Measurements from ENCODE around the gene UGGT2. TPM values are rescaled to one million over a fixed set of nuclear protein-coding genes. Genes with fewer than 3 reads are reported as not detected.
A peak's percentile ranks its signal among the peaks of the same experiment; 100 is the strongest.

UGGT2 gene, protein sequence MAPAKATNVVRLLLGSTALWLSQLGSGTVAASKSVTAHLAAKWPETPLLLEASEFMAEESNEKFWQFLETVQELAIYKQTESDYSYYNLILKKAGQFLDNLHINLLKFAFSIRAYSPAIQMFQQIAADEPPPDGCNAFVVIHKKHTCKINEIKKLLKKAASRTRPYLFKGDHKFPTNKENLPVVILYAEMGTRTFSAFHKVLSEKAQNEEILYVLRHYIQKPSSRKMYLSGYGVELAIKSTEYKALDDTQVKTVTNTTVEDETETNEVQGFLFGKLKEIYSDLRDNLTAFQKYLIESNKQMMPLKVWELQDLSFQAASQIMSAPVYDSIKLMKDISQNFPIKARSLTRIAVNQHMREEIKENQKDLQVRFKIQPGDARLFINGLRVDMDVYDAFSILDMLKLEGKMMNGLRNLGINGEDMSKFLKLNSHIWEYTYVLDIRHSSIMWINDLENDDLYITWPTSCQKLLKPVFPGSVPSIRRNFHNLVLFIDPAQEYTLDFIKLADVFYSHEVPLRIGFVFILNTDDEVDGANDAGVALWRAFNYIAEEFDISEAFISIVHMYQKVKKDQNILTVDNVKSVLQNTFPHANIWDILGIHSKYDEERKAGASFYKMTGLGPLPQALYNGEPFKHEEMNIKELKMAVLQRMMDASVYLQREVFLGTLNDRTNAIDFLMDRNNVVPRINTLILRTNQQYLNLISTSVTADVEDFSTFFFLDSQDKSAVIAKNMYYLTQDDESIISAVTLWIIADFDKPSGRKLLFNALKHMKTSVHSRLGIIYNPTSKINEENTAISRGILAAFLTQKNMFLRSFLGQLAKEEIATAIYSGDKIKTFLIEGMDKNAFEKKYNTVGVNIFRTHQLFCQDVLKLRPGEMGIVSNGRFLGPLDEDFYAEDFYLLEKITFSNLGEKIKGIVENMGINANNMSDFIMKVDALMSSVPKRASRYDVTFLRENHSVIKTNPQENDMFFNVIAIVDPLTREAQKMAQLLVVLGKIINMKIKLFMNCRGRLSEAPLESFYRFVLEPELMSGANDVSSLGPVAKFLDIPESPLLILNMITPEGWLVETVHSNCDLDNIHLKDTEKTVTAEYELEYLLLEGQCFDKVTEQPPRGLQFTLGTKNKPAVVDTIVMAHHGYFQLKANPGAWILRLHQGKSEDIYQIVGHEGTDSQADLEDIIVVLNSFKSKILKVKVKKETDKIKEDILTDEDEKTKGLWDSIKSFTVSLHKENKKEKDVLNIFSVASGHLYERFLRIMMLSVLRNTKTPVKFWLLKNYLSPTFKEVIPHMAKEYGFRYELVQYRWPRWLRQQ (N-terminal part only)
- total RNA-seq = 7.3 TPM

DNA sequence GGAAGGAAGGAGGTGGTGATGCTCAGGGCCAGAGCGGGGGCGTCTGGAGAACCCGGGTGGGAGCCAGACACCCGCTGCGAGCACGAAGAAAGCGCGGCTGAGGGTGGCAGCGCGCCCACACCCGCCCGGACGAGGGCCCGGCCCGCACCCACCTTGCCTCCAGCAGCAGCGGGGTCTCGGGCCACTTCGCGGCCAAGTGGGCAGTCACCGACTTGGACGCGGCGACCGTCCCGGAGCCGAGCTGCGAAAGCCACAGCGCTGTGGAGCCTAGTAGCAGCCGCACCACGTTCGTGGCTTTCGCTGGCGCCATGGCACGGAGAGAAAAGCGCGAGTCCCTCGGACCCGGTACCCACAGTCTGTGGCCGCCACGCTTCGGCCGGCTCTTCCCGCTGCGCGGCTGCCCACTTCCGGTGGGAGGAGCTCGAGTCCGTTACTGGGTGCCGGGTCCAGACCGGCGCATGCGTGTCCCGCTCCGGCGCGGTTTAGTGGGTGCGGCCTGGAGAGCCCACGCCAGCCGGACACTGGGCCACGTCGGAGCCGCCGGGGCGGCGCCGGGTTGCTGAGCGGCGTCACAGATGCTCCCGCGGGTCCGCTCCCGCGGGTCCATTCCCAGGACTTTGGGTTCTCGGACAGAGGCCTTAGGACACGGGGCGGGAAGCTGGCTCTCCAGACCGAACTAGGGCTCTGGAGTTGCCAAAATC is at the start of gene UGGT2:
UGGT2 (minus strand) TSS at position 399 of the 701 bp plus-strand sequence; CDS start at position 310, 89 bp downstream.
- DNase-seq (ENCODE audit: low spot score) = peak; percentile 96
- peak; percentile 99 for ATAC-seq

DNA sequence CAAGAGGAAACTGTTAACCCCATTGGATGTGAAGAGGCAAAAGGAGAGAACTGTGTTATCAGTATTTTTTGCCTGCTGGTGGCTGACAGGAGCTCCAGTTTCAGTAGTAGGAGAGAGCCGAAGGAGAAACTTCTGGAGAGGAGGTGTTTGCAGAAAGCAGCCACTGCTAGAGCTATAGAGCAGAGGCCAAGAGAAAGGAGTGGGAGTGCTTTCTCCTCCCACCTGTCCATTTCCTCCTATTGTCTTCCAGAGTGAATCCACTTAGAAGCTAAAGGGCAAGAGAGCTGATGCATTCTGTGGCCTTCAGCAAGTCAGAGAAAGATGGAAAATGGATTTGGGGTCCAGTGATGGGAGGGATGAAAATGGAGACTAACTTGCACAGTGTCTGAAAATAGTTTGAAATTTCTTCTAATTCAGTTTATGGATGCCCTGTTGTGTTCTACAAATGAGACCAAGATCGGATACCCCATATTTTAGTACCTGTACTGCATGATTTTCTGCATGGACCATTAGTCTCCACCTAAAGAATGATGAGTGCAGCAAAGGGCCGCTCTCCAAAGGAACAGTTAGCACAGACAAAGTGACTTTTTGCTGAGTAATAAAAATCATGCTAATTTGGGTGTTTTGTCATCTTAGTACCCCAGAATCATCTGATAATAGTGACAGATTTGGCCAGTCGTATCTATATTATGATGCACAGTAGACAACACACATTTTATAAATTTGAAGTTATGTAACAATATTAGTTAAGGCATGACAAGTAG is 47.4 kb upstream of the UGGT2 start:
- DNase-seq (ENCODE audit: low spot score) = no peak
- no peak for ATAC-seq

DNA sequence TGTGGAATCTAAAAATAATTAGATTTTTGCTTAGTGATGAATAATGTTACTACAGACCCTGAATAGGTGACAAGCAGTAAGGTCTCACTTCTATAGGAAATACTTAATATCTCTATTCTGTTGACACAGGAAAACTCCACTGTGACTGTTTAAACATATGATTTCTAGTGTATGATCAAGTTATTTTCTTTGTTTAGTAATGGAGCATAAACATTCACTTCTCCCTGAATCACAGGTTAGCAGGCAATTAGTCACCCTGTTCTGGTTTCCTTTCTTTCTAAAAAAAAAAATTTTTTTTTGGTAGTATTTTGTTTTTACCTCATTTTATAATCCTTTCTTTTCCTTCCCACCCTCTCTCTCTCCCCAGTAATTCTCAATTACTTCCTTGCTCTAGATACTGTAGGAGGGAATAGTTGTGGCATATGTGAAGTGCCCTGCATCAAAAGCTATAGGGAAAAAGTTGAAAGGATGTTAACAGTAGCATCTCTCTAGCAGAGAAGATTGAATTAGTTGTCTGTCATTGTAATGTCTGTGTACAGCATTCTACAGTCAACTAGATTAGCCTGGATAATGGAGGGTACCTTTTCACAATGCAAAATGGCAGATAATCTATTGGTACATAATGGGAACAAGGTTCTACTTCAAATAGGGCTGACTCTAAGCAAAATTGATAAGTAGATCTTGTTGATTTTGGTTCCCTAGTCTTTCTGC is 40.2 kb upstream of the UGGT2 start:
- ATAC-seq = no peak
- DNase-seq (ENCODE audit: low spot score) = no peak

DNA sequence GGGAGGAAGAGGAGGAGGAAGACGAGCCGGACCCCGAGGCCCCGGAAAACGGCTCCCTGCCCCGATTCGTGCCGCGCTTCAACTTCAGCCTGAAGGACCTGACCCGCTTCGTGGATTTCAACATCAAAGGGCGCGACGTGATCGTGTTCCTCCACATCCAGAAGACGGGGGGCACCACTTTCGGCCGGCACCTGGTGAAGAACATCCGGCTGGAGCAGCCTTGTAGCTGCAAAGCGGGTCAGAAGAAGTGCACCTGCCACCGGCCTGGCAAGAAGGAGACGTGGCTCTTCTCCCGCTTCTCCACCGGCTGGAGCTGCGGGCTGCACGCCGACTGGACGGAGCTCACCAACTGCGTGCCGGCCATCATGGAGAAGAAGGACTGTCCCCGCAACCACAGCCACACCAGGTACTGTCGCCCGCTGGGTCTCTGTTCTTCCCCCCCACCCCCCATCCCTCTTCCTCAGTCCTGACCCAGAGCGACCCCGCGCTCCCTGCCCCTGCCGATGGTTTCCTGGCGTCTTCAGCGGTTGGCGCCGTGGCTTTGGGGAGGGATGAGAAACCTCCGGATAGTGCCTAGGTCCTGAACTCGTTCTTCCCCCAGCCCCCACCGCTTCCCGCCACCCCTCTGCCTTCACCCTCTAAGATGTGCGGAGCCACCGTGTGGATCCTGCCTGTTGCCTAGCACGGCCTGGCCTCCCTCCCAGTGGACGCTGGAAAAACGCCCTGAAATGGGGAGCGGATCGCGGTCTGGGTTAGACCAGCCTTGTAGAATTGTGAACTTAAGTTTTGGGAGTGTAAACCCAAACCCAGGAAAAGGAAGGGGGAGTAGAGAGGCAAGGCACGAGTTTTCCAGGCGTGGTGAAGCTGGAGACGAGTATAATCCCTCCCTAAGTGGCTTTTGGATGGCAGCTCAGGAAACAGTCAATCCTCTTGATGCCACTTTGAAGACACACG is 38.2 kb upstream of the UGGT2 start:
- ATAC-seq (peak; percentile 41), DNase-seq (ENCODE audit: low spot score) (peak; percentile 44)

DNA sequence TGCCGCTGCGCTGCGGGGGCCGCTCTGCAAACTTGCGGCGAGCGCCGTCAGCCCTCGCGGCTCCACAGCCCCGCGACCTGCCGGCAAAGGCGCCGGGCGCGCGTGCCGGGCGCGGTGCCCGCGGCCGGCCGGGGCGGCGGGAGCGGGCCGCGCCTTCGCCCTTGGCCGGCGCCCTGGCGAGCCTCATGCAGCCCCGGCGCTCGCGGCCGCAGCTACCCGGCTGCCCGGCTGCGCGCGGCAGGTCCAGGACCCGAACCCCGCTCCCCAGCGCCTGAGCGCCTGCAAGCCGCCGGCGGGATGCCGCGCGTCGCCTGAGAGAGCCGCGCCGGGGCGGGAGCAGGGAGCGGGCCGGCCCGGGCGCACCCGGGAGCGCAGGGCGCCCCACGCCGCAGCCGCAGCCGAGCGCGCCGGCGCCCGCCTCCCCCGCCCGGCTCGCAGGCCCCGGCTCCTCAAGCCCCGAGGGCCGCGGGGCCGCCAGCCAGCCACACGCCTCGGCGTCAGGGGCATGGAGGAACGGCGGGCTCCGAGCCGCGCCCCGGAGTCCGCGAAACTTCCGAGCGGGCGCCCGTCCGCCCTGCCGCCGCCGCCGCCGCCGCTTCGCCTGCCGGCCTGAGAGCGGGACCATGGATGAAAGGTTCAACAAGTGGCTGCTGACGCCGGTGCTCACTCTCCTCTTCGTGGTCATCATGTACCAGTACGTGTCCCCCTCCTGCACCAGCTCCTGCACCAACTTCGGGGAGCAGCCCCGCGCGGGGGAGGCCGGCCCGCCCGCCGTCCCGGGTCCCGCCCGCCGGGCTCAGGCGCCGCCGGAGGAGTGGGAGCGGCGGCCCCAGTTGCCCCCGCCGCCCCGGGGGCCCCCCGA is 37.3 kb upstream of the UGGT2 start:
- ATAC-seq (peak; percentile 75), DNase-seq (ENCODE audit: low spot score) (peak; percentile 43)

DNA sequence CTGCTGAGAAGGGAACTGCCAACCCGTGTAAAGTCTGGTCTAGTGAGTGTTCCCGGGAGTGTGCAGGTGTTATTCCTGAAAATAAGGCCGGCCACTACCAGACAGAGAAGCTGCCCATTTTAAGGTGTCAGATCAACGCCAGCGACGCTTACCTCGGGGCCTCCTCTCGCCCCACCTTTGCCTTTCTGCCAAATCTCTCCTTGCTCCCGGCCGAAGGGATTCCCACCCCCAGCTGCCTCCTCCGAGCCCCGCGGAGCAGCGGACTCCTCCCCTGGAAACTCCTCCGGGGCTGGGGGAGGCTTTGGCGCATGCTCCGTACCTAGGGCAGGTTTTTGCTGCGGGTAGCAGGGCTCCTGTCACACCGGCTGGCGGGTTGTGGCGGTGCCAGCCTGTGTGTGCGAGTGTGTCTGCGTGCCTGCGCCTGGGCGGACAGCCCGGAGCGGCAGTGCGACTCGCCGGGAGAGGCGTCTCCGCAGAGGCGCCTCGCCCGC is 36.6 kb upstream of the UGGT2 start, which contains the start of gene HS6ST3:
HS6ST3 (plus strand) TSS at position 359 of the 491 bp plus-strand sequence.
- peak; percentile 52 for DNase-seq (ENCODE audit: low spot score)

DNA sequence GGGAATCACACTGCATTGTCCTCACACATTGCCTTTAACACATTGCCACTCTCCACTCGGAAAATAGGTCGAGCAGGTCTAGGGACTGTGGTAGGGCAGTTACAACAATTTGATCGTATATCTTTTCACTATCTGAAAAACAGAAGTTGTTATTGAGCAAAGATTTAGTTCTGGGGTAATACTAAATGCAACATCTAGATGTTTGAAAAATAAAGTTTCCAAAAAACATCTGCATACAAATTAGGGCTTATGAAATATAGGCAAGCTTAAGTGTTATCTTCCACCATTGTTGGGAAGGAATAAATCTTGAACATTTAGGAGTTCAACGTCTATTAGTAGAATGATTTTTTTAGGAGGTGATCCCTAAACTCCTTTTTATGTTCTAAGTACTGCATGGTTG is 35.9 kb upstream of the UGGT2 start:
- ATAC-seq (no peak), DNase-seq (ENCODE audit: low spot score) (no peak)

More for the DNA sequence above, 36.6 kb upstream of the UGGT2 start, which contains the start of gene HS6ST3:
- peak; percentile 89 for ATAC-seq

DNA sequence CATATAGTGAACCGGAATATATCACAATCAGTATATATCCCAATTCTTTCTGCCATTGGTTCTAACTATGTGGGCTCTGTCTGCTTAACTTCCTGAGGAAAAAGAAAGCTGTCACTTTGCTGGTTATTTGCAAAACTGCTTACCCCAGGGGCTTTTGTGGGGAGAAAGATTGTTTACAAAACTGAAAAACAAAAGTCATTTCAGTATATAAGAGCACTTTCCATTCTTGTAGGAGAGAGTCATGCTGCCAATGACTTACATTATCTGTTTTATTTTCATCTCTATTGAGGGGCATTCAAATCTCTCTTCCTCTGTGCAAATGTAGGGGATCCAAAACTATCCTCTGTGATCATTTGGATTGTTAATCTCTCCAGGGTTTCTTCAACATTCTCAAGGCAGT is 33.5 kb upstream of the UGGT2 start:
- no peak for DNase-seq (ENCODE audit: low spot score)
- no peak for ATAC-seq

DNA sequence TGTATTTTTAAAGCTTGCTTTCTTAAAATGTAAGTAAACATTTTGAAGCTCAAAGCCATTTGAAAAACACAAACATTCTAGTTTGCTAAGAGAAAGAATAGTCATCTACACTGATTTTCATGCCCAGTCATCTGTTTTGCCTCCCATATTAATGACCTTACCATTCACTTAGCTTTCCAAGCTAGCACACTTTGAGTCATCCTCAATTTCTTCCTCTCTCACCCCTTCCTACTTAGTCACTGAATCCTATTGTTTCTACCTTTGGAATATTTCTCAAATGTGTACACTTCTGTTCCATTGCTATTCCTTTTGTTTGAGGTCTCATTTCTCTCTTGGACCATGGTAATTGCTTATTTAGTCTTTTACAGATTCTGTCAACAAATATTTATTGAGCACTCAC is 29.4 kb upstream of the UGGT2 start:
- ATAC-seq (no peak), DNase-seq (ENCODE audit: low spot score) (no peak)

DNA sequence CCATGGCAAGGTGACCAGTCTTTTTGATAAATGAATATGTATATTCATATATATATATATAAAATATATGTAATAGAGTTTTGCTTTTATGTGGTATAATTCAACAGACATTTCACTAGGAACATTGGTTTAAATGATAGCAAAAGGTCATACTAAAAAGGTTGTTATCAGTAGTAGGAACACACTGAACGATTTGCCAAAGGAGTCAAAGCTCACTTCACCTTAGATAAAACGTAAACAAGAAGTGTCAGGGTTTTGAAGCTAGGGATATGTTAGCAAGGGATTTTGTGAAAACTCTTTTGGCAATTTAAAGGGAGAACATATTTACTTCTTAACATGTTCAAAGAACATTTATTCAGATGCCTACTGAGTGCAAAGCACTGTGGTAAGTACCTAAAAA is 28.7 kb upstream of the UGGT2 start:
- DNase-seq (ENCODE audit: low spot score) (no peak), ATAC-seq (peak; percentile 80)

DNA sequence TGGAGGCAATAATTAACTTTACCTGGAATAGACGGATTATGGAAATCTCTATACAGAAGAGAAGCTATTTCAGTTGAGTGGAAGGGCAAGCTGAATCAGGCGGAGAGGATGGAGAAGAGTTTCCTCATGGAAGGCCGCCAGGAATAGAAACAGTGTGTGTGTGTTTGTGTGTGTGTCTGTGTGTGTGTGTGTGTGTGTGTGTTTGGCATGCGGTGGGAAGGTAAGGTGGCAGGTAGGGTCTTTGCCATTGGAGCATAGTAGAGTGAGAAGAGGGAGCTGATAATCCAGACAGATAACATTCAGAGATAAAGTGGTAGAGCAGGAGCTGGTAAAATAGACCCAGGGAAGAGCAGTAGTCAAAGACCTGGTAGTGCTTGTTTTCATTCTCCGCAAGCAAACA is 27.5 kb upstream of the UGGT2 start:
- no peak for ATAC-seq

DNA sequence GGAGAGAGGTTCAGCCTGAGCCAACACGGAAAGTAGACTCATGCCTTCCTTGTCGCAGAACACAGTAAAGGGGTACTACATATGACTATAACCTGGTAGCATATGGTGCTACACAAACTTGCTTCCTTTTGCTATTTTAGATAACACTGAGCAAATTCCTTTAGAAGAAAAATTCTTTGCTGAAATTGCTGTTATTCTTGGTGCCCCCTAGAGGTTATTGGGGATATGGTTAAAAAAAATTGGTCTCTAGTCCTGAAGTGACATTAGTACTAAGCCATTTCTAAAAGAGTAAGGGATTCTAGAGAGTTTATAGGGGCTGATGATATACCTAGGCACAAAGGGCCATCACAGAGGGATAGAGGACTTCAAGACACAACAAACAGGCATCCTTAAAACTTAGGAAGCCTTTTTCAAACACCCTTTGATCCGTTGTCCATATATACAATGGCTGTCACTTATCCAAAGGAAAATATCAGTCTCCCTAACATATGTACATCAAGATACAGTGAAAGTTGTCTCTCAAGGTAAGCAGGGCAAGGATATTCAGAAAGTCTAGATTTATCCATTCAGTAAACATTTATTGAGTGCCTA is 22.8 kb upstream of the UGGT2 start:
- ATAC-seq (peak; percentile 60), DNase-seq (ENCODE audit: low spot score) (no peak)

More for the DNA sequence above, 27.5 kb upstream of the UGGT2 start:
- no peak for DNase-seq (ENCODE audit: low spot score)

DNA sequence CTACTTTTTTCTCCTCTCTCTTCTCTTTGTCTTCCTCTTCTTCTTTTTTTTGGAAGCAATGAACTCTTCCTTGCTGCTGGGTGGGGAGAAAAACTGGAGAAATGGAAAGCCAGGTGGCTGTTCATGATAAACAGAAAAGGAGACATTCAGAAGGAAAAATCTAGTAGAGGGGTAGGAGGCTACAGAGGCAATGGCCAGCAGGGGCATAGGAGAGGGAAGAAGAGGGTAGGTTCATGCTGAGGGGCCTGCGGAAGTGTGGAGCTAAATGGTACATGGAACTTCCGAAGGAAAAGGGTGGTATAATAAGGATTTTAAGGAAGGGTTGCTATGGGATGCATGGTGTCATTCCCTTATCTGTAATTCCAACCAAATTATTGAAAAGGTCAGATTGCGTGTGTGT is 19.2 kb upstream of the UGGT2 start:
- no peak for ATAC-seq
- no peak for DNase-seq (ENCODE audit: low spot score)

DNA sequence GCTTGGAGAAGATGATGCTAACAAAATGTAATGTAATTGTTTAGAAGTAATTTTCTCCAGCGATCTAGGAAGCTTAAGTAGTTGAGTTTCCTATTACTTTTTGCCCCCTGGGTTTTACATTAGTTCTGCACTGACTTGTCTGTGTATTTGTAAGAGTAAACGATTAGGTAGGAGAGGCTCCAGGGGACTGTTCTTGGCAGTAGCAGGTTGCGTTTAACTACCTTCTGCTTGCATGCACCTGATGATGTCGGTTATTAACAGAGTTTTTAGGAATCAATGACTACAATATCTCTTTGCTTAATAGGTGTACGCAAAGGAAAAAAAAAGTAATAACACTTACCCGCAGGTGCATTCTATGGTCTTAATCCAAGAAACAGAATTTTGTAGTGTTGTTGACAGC is 18.3 kb upstream of the UGGT2 start:
- ATAC-seq = no peak
- DNase-seq (ENCODE audit: low spot score) = no peak

DNA sequence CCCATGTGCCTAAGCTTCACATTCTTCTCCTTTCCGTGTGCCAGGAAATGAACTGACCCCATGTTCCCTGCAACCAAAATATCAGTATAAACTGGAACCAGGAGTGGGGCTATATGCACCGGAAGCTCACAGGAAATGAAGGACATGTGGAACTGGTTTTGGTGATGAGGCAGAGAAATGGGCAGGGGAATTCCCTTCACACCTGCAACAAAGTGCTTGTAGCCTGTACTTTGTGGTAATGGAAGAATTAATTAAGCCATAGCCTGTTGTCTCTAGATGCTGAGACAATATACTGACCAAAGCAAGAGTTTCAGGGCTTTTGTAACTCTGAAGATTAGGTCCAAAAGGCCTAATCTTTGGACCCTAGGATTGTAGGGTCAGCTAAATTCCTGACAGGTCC is 15.5 kb upstream of the UGGT2 start:
- no peak for DNase-seq (ENCODE audit: low spot score)
- no peak for ATAC-seq

DNA sequence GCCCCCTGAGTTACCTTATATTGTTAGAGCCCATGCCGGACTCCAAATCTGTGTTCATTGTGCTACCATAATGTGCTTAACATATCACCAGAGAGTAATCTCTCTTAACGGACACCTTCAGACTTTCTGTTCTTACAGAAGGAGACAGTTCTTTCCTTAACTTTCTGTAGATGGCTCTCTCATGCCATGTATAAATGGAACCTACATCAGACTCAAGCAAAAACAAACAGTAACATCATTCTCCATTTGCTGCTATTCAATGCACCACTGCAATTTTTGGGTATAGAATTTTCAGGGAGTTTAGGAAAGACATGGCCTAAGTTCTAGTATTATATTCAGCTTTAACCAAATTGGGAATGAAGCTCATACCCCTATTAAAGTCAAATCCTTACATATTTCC is 12.6 kb upstream of the UGGT2 start:
- DNase-seq (ENCODE audit: low spot score) (no peak), ATAC-seq (no peak)
